Stimulated activated naive CD4-positive, alpha-beta T cell (primary cell): ENCODE data around the gene ZNF98.

ENCODE experiments used
- DNase-seq, 6 experiments: peaks; one replicate each; lab custom pipeline; 2025; lab: John Stamatoyannopoulos, UW

ZNF98 gene

DNA sequence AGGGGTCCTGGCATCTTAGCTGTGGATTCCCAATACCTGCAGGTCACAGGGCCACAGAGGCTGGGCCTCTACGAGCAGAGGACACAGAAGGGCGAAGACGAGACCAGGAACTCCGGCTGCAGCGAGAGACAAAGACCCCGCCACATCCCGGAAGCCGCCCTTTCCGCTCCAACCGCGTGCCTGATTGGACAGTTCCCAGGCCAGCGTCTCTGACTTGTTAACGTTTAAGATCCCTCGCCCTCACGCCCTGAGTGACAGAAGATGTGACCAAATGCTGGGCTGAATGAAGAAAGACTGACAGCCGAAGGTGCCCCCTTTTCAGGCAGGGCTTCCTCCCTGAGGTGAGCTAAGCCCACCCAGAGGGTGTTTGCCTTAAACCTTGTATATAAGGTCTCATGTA lies at the start of gene ZNF98:
ZNF98 (minus strand) TSS at position 136 of the 400 bp plus-strand sequence; CDS start at position 14, 122 bp downstream.
- no peak for DNase-seq

DNA sequence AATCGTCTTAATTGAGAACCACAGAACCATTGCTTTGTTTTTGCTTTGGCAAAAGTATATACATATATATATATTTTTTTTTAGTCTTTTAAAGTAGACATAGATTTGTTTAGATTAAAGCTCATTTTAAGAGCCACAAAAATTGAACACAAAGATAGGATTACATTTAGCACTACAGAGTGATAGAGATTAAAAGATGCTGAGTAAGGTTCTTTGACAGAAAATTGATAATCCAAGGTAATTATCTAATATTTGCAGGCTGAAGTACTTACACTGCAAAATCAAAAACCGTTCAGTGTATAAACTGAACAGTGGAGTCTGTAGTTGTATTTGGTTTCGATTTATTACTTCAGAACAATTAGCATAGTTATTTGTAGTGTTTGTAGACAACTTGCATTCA lies 24.5 kb upstream of the ZNF98 start:
- DNase-seq, result no peak

DNA sequence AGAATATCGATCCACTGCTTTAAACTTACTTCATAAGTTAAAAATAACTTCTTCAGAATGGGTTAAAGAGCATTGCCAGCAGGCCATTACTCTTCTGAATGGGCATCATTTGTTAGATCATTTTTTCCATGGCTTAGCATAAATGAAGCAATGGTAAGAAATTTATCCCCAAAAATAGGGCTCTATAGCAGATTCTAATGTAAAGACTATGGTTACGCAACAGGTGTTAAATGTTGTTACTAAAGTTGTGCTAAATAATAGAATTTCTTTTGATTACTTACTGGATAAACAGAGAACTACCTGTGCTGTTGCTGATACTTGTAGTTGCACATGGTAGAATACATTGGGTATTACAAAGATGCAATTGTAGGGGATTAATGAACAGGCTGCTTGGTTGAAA lies 15.9 kb upstream of the ZNF98 start:
- DNase-seq, result no peak

DNA sequence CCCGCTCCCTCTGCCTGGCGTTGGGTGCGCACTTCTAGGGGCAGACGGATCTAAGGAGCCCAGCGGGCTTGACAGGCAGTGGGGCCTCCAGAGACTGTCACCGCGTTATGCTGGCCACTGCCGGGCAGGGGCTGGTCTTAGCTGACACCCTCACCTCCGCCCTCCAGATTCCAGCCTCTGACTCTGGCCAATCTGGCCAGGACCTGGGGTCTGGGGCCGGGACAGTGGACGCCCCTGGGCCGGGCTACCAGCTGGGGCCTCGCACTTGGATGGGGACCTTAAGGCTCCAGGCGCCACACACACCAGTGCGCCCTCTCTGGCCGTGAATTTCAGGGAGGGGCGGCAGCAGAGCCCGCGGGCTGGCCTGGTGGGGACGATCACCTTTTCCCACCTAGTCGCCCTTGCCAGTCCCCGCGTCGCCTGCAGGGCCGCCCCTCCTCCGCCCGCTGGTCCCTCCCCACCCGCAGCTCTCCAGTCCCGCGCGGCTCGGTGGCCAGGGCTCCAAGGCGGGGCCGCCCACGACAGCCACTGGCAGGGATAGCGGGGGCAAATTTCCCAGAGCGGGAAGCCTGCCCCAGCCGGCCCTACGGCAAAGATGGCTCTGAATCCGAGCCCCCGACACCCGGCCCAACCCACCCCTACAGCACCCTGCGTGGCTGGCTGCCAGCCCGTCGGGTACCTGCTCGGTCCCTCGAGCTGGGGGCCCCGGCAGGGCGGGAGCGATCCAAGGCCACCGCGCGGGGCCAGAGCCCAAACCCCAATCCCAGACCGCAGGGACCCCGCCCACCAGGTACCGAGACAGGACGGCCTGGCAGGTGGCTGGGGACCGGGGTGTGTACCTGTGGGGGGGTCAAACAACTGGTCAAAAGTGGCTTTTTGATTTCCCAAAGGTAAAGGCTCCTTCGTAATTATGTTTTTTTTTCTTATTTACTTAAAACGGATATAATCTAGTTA lies 6.1 kb upstream of the ZNF98 start:
- DNase-seq, result no peak

DNA sequence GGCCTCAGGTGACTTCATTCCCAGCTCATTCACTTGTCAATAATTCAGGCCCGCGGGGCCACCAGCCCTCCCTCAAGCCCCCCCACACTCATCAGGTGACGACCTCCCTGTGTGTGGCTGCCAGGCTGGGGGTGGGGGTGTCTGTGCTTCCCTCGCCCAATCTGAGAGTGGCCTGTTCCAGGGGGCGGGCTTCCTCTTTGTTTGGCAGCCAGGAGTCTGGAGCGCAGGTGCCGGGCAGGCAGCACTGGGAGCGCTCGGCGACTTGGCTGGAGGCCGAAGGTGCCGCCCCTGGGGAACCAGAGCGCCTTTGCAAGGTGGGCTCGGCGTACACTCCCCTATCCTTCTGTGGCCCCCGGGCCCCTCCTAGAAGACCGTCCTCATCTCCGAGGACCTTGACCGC lies 5.4 kb upstream of the ZNF98 start:
- no peak for DNase-seq

DNA sequence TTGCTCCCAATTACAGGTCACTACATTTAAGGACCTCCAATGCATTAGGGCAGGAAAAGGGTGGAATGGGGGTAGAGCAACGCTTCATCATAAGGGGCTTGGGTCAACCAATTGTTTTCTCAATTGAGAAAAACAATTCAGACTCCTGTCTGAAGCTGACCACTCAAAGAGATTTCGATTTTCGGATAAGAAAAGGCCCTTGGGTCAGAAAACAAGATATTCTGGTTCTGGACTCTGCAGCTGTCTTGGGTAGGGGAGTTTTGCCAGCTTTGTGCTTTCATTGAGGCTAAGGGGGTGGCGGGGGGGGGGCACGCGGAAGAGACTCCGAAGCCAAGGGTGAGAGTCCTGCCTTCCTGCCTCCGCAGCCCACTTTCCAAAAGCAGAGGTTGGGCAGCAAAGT lies 4.8 kb upstream of the ZNF98 start:
- DNase-seq, result no peak

DNA sequence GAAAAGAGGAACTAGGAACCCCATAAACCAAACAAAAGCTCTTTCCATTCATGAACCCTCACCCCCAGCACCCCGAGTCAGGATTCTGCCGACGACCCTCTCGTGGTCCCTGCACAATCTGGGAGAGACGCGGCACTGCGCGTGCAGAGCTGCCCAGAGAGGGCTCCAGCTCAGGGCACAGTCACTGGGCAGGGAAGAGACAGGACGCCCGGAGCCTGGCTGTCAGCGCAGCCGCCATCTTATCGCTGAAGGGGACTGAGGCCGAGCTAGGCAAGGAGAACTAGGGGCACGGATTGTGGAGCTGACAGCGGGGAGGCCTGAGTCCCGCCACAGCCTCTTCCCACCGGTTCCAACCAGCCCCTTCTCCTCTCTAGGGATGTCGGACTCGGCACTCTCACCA lies 349 bp downstream of the ZNF98 start:
- DNase-seq, result no peak

DNA sequence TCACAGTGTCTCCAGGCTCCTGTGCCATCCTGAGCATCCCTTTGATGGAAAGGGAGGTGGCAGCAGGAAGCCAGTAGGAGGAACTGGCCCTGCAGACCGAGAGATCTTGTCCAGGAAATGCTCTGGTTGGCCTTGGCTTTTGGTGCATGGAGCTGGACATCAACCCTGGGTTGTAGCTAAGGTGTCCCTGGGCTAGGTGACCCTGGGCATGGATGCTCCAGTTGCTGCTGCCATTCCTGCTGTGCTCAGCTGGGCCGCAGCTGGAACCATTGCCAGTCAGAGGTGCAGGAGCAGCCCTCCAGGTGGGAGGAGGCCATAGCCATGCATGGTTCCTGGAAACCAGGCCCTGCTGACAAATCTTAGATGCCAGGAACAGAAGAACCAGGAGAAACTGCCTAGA lies 67.5 kb downstream of the ZNF98 start:
- no peak for DNase-seq
